ENCODE measurements around the gene OR13A1.

DNA sequence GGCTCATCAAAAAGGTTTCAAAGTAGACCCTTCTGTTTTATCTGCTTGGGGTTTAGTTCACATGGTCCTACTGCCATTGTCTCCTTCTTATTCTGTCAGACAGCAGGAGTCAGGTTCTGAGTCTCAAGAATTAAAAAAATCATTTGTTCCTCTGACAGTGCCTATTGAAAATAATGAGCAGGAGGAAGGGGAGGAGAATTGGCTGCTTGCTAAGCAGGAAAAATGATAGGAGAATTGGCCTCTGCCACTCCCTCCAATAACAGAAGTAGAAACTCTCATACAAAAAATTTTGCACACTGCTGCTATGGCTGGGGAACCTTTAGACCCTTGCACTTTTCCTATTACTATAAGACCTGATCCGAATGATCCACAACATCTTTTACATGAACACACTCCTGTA is 35.7 kb downstream of the OR13A1 start:
- TF ChIP-seq, protein P1, sequence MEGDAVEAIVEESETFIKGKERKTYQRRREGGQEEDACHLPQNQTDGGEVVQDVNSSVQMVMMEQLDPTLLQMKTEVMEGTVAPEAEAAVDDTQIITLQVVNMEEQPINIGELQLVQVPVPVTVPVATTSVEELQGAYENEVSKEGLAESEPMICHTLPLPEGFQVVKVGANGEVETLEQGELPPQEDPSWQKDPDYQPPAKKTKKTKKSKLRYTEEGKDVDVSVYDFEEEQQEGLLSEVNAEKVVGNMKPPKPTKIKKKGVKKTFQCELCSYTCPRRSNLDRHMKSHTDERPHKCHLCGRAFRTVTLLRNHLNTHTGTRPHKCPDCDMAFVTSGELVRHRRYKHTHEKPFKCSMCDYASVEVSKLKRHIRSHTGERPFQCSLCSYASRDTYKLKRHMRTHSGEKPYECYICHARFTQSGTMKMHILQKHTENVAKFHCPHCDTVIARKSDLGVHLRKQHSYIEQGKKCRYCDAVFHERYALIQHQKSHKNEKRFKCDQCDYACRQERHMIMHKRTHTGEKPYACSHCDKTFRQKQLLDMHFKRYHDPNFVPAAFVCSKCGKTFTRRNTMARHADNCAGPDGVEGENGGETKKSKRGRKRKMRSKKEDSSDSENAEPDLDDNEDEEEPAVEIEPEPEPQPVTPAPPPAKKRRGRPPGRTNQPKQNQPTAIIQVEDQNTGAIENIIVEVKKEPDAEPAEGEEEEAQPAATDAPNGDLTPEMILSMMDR (IDR thresholded peaks at IDR 0.05; ENCODE audit: insufficient read depth, low read length) = no peak
- TF ChIP-seq GABPA (IDR thresholded peaks at IDR 0.05; ENCODE audit: low read depth) = no peak

All from HL-60 (cell line).